NCI-H774 (cell line): ENCODE measurements around the gene NDOR1.

Source experiments
- DNase-seq: peaks from one replicate; lab custom pipeline; 2025; lab: John Stamatoyannopoulos, UW

The NDOR1 gene

DNA sequence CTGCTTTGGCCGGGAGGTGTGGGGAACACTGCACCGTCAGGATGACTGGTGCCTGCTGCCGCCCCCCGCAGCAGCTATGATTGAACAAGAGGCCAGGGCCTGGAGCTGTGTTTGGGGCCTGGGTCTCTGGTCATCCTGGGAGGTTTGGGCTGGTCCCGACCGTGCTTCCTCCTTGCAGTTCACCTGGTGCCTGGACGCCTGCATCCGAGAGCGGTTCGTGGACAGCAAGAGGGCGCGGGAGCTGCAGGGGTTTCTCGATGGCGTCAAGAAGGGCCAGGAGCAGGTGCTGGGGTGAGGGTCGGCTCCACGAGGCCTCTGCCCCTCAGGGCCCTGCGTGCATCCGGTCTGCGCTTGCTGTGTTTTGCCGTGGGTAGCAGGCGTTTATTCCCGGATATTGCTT is 58.6 kb downstream of the NDOR1 start:
- DNase-seq = no peak

- DNase-seq = no peak
Observed at GRCh38 chr9:137265496-137266161, 60.1 kb downstream of the NDOR1 start.

DNA sequence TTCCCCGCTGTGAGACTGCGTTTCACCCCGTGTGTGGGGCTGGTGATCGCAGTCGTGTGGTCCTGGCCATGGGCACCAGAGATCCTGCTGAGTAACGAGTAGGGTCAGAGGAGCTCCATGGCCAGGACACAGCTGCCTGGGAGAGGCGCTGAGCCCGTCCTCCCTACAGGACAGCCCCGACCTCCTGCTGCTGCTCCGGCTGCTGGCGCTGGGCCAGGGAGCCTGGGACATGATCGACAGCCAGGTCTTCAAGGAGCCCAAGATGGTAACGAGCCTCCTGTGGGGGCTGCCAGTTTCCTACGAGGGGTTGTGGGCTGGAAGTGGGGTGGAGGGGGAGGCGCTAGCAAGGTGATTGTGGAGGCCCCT is 60.6 kb downstream of the NDOR1 start:
- no peak for DNase-seq
